AG09309 (cell line): Measurements from ENCODE around the gene CHSY3.
A peak's percentile ranks its signal among the peaks of the same experiment; 100 is the strongest.

Experiments used
- DNase-seq: peaks from one replicate; pipeline ENCODE4 v3.0.0-alpha.2; 2010; ENCODE audit warnings: low read depth
- H3K4me3 ChIP-seq: 2 replicates; pipeline ENCODE4 v1.5.1; 2011; ENCODE audit warnings: mild to moderate bottlenecking, low read depth, low read length, moderate library complexity; ENCODE audit not compliant: control insufficient read depth
- TF ChIP-seq, protein P1 (sequence below): IDR thresholded peaks from 2 replicates; pipeline ENCODE4 v1.5.1; 2011; ENCODE audit warnings: mild to moderate bottlenecking, low read depth, low read length, inconsistent platforms; ENCODE audit not compliant: insufficient read depth, control insufficient read depth; ENCODE audit errors: missing control alignments

The CHSY3 gene

DNA sequence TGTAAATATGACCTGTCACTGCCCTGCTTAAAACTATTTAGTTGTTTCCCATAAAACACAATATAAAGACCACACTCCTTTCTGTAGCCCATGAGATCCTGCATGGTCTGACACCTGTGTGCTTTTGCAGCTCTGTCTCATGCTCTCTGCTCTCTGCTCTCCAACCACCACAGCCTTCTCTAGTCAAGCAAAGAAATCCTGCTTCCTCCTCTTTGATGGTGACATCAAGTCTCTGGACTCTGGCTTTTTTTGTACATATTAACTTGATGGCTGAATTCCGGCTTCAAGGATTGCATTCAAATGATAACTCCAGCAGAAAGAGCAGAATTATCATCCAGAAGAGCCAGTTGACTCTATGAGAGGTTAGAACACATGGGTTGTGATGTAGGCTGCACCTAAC is 58.2 kb downstream of the CHSY3 start:
- no peak overlapping the region for H3K4me3 ChIP-seq
- no peak for DNase-seq
- TF ChIP-seq, protein P1, sequence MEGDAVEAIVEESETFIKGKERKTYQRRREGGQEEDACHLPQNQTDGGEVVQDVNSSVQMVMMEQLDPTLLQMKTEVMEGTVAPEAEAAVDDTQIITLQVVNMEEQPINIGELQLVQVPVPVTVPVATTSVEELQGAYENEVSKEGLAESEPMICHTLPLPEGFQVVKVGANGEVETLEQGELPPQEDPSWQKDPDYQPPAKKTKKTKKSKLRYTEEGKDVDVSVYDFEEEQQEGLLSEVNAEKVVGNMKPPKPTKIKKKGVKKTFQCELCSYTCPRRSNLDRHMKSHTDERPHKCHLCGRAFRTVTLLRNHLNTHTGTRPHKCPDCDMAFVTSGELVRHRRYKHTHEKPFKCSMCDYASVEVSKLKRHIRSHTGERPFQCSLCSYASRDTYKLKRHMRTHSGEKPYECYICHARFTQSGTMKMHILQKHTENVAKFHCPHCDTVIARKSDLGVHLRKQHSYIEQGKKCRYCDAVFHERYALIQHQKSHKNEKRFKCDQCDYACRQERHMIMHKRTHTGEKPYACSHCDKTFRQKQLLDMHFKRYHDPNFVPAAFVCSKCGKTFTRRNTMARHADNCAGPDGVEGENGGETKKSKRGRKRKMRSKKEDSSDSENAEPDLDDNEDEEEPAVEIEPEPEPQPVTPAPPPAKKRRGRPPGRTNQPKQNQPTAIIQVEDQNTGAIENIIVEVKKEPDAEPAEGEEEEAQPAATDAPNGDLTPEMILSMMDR = no peak

DNA sequence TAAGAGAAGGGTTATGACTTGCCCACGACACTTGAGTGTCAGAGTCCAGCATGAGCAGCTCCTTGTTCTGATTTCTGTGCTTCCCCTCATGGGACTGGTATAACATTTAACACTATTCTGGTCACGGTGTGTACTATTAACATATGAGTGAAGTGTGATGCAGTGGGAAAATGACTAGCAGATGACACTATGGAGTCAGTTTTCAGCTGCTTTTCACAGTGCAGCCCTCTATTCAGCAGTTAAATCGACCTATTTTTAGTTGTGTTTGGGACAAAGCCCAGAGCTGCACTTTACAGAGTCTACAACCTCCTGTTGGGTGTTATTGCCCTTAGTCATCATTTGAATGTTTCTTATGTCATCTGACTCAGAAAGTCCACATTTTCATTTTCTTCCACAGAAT is 59.1 kb downstream of the CHSY3 start:
- TF ChIP-seq, protein P1 = no peak
- peak; percentile 85 for DNase-seq
- no peak overlapping the region for H3K4me3 ChIP-seq

DNA sequence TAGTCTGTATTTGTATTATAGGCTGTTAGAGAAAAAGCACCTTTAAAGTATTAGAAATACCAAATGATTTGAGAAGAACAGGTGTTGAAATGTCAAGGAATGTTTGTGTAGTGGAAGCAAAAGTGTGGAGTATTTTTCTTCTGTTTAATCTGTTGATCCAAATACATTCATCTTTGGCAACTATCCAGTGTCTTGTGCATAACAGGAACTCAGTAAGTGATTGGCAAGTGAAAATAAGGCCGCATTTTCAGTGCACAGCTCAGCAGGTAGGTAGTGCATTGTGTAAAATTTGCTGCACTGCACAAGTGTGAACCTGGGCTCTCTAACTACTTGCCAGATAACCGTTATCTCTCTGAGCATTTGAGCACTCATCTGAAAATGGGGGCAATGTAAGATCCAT is 61.8 kb downstream of the CHSY3 start:
- DNase-seq = no peak
- TF ChIP-seq, protein P1 = no peak
- no peak overlapping the region for H3K4me3 ChIP-seq

DNA sequence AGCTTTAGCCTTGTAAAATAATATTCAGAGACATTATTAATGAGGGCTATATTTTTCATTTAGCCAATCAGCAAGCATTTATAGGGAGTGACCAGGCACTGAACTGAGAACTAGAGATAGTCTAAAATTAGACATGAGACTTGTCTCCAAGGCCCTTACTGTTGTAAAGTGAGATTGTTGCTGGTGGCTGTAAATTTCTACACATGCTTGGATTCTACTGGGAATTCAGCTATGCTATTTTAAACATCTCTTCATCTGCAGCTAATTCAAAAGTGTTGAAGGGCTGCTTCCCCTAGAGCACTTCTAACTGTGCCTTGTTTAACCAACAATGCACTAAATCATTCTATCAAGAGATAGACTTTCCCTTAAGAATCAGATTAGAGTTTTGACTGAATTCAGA is 67.4 kb downstream of the CHSY3 start:
- H3K4me3 ChIP-seq = no peak overlapping the region
- TF ChIP-seq, protein P1 = no peak
- no peak for DNase-seq

DNA sequence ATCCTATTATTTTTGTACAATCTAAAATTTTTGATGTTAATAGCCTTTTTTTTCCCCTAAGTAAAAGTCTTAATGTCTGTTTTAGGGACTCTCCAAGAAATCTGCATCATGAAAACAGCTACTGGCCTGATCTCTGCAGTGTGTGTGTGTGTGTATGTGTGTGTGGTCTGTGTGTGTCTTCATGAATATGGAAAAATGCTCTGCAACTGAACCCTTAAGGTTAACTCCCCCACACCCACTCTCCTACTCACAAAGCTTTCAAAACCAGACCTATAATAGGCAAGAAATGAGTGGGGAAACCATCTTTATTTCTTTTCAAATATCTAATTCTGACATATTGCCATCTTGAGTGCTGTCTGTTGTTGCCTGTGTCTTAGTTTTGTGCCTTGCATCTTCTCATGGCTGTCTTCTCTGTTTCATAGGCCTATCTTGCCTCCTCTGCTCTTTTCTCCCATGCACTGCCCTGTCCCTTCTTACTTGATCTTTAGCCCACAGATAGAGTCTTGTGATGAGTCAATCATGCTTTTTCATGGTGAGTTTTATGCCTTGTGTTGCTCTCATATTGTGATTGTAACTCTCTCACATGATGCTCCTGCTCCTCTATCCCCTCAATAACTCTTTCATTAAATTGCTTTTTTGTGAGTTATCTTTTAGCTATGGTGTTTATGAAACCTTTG is 68.3 kb downstream of the CHSY3 start:
- H3K4me3 ChIP-seq = no peak overlapping the region
- TF ChIP-seq, protein P1 = no peak
- no peak for DNase-seq

DNA sequence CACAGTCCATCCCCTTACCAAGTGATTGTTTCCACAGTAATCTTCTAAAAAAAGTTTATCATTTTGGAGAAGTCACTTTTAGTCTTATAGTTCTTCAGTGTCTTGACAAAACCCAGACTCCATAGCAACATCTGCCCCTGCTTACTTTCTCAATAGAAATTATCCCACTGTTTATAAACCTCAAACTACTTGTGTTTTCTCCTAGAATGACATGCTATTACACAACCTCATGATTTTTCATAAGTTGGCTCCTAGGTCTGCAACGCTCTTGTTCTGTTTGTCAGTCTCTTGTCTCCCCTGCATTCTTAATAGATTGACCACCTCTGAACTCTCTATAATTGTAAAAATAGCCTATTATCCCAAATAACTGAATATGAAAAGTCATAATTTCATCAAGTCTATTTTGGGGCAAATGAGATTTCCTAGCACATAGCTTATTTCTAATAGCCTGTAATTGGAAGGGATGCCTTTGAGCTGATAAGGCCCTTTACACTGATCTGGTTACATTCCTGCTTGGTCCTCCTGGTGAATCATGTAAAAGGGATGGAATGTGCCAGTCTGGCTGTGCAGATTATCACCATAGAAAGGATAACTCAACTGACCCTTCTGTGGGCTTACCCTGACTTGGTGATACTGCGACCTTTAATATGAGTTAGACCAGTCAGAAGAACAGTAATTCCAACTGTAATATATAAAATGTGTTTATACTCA is 69.6 kb downstream of the CHSY3 start:
- no peak overlapping the region for H3K4me3 ChIP-seq
- TF ChIP-seq, protein P1 = no peak
- DNase-seq = no peak

DNA sequence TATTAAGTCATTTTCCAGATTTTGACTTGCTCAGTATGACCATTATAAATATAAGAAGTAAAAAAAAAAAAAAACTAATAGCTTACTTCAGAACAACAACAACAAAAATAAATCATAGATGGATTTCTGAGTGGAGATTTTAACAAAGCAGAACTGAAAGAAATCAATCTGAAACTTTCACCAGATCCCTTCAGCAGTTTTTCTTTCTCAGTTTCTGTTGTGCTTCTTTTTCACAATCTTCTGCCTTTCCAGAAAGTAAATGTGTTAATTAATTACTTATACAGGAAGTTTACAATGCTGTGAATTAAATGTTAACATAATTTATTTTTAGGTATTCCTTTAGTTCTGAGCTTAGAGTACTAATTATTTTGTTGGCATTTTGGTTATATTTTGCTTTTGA is 73.5 kb downstream of the CHSY3 start:
- no peak for DNase-seq
- TF ChIP-seq, protein P1 = no peak
- no peak overlapping the region for H3K4me3 ChIP-seq
